KOPT-K1 (cell line): ENCODE measurements around the gene RXRA.

ENCODE experiments used
- H3K27ac ChIP-seq: fragments of 200-600 bp; sonication (generic); 2 replicates; pipeline ENCODE4 v1.5.1; 2016; ENCODE audit warnings: antibody characterized with exemption, mild to moderate bottlenecking, low read depth, low read length; ENCODE audit not compliant: poor library complexity, severe bottlenecking
- H3K36me3 ChIP-seq: fragments of 200-600 bp; sonication (generic); 2 replicates; pipeline ENCODE4 v1.5.1; 2017; ENCODE audit warnings: antibody characterized with exemption, mild to moderate bottlenecking, low read length, moderate library complexity; ENCODE audit not compliant: insufficient read depth
- H3K9me3 ChIP-seq: fragments of 200-600 bp; sonication (generic); 2 replicates; pipeline ENCODE4 v1.5.1; 2017; ENCODE audit warnings: antibody characterized with exemption, low read length, mild to moderate bottlenecking; ENCODE audit not compliant: insufficient read depth, poor library complexity, severe bottlenecking

Gene RXRA

DNA sequence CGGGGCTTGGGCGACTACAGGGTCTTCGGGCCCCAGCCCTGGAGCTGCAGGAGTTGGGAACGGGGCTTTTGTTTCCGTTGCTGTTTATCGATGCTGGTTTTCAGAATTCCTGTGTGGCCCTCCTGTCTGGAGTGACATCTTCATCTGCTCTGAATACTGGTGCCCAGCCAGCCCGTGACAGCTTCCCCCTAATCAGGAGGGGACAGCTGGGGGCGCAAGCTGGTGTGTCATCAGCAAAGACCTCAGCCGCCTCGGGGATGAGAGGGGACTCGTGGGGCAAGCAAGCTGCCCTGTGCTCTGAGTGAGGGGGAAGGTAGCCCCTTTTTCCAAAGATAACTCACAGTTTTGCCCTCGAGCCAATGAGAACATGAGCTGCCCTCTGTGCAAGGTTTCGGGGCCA lies 110.7 kb downstream of the RXRA start:
- Histone ChIP-seq H3K27ac (no peak overlapping the region), H3K36me3 (no peaks in the 10 kb centered on the region), H3K9me3 (no peaks in the 10 kb centered on the region)

DNA sequence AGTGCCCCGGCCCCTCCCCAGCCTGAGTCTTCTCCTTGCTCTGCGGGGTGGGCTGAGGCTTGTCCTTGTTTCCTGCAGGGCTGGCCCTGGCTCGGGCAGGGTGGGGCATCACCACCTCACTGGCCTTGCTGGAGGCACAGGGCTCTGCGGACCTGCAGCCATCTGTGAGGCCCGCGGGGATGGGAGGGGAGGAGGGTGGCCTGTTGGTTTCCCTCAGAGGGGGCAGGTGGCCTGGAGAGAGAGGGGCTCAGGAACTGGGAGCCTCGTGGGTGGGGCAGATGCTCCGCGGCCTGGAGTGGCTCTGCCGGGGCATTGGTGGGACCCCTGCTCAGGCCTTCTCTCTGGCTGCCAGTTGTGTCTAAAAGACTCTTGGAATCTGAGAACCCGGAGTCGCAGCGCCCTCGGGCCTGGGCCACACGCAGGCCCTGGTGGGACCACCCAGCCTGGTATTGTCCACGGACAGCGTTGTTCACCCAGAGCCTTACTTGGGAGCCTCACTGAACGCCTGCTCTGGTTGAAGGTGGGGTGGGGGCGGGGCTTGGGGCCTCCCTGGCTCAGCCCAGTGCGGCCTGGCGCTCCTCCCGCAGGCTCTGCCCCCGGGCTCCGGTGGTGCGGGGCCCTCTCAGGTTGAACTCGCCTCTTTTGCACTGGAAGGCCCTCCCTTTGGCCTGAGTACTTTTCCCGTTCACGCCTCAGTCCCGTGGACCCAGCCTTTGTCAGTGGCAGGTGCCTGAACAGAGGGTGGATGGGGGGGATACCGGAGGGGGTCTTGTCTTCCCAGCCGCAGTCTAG lies 111.3 kb downstream of the RXRA start:
- no peak overlapping the region for H3K27ac ChIP-seq
- no peaks in the 10 kb centered on the region for H3K9me3 ChIP-seq
- H3K36me3 ChIP-seq, result no peaks in the 10 kb centered on the region

DNA sequence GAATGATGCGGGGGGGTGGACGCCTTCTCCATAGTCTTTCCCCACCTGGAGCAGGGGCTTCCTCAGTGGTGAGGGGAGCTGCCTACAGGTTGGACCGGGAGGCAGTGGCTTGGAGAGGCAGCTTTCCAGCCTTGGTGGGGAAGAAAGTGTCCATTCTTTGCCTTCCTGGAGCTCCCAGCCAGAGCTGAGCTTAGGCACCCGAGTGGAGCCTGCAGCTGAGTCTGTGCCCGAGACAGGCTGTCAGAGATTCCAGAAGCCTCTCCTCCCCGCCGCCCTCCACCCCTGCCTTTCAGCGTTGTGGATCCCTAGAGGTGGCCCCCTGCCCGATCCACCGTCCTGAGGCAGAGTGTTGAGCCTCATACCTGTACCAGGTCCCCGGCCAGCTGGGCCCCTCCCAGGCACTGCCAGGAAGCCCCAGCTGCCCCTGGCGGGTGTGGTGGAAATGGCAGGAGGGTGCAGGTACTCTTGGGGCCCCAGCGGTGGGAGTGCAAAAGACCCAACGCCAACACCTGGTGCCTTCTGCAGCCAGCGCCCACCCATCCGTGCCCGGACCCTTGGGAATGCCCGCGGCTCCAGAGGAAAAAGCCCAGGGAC lies 112.0 kb downstream of the RXRA start:
- Histone ChIP-seq H3K27ac (no peak overlapping the region), H3K9me3 (no peaks in the 10 kb centered on the region), H3K36me3 (no peaks in the 10 kb centered on the region)

DNA sequence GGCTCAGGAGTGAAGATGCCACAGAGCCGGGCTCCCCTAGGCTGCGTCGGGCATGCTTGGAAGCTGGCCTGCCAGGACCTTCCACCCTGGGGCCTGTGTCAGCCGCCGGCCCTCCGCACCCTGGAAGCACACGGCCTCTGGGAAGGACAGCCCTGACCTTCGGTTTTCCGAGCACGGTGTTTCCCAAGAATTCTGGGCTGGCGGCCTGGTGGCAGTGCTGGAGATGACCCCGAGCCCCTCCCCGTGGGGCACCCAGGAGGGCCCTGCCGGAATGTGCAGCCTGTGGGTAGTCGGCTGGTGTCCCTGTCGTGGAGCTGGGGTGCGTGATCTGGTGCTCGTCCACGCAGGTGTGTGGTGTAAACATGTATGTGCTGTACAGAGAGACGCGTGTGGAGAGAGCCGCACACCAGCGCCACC lies 113.1 kb downstream of the RXRA start:
- Histone ChIP-seq H3K36me3 (no peaks in the 10 kb centered on the region), H3K27ac (no peak overlapping the region), H3K9me3 (no peaks in the 10 kb centered on the region)

DNA sequence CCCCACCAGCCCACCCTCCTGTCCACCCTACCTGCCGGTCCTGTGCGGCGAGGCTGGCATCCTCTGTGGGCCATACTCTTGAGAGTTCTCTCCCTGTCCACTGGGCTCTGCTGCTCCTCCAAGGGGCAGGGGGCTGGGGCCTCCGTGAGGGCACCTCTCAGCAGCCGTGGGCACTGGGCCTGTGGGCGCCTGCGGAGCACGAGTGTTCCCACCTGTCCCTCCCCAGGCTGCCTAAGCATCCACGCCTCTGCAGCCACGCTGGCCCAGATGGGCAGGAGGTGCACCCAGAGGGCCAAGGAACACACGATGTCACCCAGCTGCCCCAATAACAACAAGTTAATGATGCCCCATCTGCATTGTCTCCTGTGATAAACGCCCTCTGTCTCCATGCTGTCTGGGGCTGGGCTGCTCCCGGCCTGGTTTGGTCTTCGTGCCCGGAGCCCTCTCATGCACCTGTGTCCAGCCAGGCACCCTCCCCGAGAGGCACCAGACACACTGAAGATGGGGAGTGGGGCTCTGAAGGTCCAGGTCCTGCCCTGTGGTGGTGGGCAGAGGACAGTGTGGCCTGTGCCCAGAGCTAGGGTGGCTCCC lies 114.5 kb downstream of the RXRA start:
- H3K27ac ChIP-seq, result no peak overlapping the region
- H3K36me3 ChIP-seq, result no peaks in the 10 kb centered on the region
- H3K9me3 ChIP-seq, result no peaks in the 10 kb centered on the region

DNA sequence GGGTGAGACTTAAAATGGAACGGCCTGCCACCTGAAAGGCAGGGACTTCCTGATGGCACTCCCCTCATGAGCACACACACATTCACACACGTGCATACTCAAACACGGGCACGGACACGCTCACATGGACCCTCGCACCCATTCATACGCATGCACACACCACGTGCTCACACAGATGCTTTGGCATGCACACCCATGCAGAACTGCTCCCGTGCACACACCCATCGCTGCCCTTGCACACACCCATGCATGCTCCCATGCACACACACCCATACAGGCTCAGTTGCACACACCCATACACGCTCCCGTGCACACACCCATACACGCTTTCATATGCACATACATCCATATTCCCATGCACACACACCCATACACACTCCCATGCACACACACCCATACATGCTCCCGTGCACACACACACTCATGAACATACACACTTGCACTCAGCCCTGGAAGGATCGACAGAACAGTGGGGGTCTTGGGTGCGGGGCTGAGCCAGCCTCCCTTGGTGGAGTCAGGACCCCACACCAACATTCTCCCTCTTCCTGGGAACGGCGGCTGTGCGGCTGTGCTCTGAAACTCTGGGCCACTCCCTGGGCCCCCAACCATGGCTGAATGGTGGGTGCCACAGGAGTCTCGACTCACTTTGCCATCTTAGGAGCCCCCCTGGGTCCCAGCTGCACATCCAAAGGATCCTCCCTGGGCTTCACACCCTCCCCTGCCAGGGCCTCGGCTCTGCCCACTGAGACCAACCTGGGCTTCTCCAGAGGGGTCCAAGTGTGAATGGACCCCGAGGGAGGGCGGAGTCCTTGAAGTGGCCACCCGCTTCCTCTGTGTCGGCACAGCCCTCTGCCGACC lies 115.2 kb downstream of the RXRA start:
- H3K9me3 ChIP-seq, result no peaks in the 10 kb centered on the region
- no peak overlapping the region for H3K27ac ChIP-seq
- H3K36me3 ChIP-seq, result no peaks in the 10 kb centered on the region

DNA sequence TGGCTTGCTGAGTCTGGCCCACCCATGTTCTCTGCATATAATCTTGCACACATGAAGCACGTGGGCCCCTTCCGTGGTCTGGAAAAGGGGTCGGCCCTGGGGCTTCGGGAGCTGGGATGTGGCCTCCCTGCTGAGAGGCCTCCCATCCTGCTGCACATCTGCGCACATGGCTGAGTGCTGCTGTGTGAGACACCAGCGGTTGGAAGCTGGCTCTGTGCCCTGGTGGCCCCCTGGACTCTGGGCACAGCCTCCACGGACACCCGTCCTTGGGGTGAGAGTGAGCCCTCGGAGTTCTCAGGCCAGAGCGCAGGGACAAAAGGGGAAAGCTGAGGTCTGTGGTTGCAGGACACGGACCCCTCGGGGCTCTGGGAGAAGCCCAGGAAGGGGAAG lies 115.8 kb downstream of the RXRA start:
- H3K9me3 ChIP-seq, result no peaks in the 10 kb centered on the region
- H3K36me3 ChIP-seq, result no peaks in the 10 kb centered on the region
- no peak overlapping the region for H3K27ac ChIP-seq

DNA sequence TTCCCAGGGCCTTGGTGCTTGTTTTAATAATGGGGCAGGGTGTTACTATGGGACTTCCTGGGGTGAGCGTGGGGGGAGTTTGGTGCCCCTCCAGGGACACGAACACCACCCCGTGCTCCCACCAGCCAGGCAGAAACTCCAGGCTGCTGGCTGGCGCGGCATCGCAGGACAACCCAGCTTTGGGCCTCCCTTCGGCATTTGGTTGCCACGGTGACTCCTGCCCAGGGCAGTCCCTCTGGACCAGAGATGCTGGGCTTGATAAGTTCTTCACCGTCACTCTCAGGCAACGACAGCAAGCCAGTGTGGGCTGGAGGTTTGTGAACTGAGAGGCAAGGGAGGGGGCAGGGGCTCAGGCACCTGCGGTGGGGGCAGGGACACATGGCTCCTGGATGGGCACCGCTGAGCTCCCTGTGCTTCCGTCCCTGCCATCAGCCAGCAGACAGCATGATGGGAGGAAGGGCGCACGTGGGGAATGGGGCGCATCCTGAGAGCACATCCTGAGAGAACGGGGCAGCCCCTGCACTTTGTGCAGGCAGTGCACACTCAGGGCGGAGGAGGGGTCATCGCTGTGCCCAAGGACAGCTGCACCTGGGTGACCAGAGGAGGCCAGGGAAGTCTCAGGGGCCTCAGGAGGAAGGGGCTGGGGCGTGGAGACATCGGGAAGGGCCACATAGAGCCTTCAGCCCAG lies 116.4 kb downstream of the RXRA start:
- Histone ChIP-seq H3K36me3 (no peaks in the 10 kb centered on the region), H3K27ac (no peak overlapping the region)

DNA sequence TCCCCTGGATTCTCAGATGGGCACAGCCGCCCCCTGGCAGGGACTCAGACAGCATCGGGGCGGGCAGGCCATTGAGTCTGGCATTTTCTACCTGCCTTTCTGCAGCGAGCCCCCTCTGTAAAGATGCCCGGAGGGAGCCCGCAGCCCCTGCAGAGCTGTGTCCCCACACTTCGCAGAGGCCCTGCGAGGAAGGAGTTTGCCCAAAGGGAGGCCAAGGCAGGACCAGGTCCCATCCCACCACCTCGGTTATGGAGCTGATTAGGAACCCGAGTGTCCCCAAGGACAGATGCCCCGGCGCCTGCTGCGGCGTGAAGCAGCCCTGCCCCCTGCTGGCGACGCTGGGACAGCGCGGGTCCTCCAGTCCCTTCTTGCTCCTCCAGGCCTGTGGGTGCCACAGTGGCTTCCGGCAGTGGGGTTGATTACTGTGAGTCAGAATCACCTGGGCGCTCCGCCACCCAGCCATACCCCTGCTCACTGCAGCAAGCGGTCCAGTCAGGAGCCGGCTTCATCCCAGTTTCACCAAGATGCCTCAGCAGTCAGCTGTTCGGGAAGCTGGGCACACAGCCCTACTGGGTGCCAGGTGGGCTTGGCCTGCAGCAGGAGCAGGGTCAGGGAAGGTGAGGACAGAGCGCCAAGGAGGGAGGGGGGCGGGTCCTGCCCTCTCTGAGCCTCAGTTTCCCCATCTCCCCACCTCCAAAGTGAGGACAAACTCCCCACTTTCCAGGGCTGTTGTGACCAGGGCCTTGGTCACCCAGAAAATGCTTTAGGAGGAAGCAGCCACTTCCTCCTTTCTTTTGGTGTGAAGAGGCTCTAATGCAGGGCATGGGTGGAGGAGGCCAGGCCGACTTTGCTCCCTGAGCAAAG lies 117.2 kb downstream of the RXRA start:
- Histone ChIP-seq H3K36me3 (no peaks in the 10 kb centered on the region), H3K27ac (no peak overlapping the region), H3K9me3 (peaks cover 7% of the 10 kb centered on the region)

More for the DNA sequence above, 116.4 kb downstream of the RXRA start:
- no peaks in the 10 kb centered on the region for H3K9me3 ChIP-seq

DNA sequence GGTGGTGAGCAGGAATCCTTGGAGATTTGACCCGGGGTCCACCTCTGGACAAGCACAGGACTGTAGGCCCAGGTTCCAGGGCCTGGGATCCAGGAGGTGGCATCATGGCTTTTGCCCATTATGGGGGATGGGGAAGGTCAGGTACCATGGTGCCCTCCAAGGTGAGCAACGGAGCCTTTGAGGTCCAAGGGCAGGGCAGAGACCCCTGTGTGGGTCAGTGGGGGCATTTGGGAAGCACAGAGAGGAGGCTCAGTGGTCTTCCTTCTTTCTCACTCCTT lies 117.7 kb downstream of the RXRA start:
- Histone ChIP-seq H3K27ac (no peak overlapping the region), H3K36me3 (no peaks in the 10 kb centered on the region), H3K9me3 (peaks cover 12% of the 10 kb centered on the region)

DNA sequence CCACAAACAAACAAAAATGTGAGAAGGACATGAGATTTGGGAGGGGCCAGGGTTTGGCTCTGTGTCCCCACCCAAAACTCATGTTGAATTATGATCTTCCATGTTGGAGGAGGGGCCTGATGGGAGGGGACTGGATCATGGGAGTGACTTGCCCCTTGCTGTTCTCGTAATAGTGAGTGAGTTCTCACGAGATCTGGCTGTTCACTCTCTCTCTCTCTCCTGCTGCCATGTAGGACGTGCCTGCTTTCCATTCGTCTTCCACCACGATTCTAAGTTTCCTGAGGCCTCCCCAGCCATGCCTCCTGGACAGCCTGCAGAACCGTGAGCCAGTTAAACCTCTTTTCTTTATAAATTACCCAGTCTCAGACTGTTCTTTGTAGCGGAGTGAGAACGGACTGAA lies 118.7 kb downstream of the RXRA start:
- Histone ChIP-seq H3K9me3 (peaks cover 18% of the 10 kb centered on the region), H3K27ac (no peak overlapping the region), H3K36me3 (no peaks in the 10 kb centered on the region)

DNA sequence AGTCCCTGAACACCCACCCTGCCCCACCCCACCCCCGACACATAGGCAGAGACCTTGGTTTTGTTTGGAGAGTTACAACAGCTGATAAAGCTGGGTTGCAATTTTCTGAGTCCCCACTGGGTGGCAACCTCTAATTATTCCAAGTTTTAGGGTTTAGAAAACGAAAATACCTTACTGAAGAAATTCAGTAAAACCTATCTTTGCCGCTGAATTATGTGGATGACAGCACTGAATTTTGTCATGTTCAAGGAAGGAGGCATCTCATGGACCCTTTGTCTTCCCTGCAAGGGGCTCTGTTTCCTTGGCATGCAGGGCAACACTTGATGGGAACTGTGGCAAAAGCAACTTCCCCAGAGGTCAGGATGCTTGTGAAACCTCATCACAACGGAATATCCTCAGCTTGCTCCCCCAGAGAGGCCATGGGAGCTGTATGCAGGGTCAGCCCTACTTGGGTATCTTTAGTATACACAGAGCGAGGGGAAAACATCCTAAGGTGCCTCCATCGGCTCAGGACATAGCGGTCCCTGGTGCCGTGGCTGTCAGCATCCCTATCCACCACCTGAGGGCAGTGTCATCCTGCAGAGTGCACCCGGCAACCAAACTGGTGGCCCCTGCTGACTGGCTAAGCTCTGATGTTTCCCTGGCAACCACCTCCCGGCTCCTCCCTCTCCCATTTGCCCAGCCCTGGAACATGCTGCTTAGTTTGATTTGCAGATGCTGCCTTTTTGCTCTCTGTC lies 123.1 kb downstream of the RXRA start:
- Histone ChIP-seq H3K36me3 (no peaks in the 10 kb centered on the region), H3K9me3 (peaks cover 18% of the 10 kb centered on the region), H3K27ac (no peak overlapping the region)

DNA sequence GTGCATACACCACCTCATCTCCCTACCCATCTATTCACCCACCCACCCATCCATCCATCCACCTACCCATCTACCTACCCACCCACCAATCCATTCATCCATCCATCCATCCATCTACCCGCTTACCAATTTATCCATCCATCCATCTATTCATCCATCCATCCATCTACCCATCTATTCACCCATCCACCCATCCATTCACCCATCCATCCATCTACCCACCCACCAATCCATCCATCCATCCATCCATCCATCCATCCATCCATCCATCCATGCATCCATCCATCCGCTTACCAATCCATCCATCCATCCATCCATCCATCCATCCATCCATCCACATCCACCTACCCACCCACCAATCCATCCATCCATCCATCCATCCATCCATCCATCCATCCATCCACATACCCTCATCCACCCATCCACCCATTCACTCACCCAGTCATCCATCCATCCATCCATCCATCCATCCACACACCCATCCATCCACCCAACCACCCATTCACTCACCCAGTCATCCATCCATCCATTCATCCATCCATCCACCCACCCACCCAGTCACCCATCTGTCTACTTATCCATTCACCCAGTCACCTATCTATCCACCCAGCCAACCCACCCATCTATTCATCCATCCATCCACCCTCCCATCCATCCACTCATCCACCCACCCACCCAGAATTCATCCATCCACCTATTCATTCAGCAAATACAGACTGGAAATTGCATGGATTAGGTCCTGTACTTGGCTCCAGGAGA lies 125.6 kb downstream of the RXRA start:
- no peak overlapping the region for H3K27ac ChIP-seq
- peaks cover 18% of the 10 kb centered on the region for H3K9me3 ChIP-seq
- no peaks in the 10 kb centered on the region for H3K36me3 ChIP-seq
